Fibroblast of pulmonary artery (primary cell): ENCODE results near the gene EPHB1.

ENCODE experiments used
- DNase-seq: peaks from one replicate; pipeline ENCODE4 v3.0.0-alpha.2; 2010; ENCODE audit warnings: low read depth
- H3K4me3 ChIP-seq: replicated peaks from 2 replicates; pipeline ENCODE4 v1.5.1; 2011; ENCODE audit warnings: low read depth, mild to moderate bottlenecking, control low read depth, low read length, moderate library complexity
- CTCF ChIP-seq: IDR thresholded peaks from 2 replicates; pipeline ENCODE4 v1.5.1; 2011; ENCODE audit warnings: mild to moderate bottlenecking, control low read depth, low read length, inconsistent platforms; ENCODE audit errors: missing control alignments

EPHB1 gene

GRCh38 chr3:134840459-134840858 lies 45.4 kb downstream of the EPHB1 start:
- H3K4me3 ChIP-seq, result no peak overlapping the region
- TF ChIP-seq CTCF, result no peak
- no peak for DNase-seq

GRCh38 chr3:134846084-134846483 lies 51.0 kb downstream of the EPHB1 start:
- no peak for TF ChIP-seq CTCF
- DNase-seq, result no peak
- H3K4me3 ChIP-seq, result no peak overlapping the region

GRCh38 chr3:134846911-134847317 lies 51.9 kb downstream of the EPHB1 start:
- no peak for TF ChIP-seq CTCF
- peak; percentile 52 for DNase-seq
- no peak overlapping the region for H3K4me3 ChIP-seq

- no peak for TF ChIP-seq CTCF
- H3K4me3 ChIP-seq, result no peak overlapping the region
- no peak for DNase-seq
Observed at GRCh38 chr3:134847349-134847748, 52.3 kb downstream of the EPHB1 start.

GRCh38 chr3:134849561-134849960 lies 54.5 kb downstream of the EPHB1 start:
- no peak overlapping the region for H3K4me3 ChIP-seq
- no peak for DNase-seq
- no peak for TF ChIP-seq CTCF

GRCh38 chr3:134850761-134851160 lies 55.7 kb downstream of the EPHB1 start:
- no peak for TF ChIP-seq CTCF
- no peak for DNase-seq
- no peak overlapping the region for H3K4me3 ChIP-seq

- DNase-seq, result no peak
- no peak for TF ChIP-seq CTCF
Observed at GRCh38 chr3:134852132-134852531, 57.1 kb downstream of the EPHB1 start.

More at GRCh38 chr3:134852132-134852531, 57.1 kb downstream of the EPHB1 start:
- no peak overlapping the region for H3K4me3 ChIP-seq
